Caco-2 (cell line): ENCODE data around the gene TCERG1L. TPM values are rescaled to one million over a fixed set of nuclear protein-coding genes. Genes with fewer than 3 reads are reported as not detected.

Experiments used
- BruUV-seq: library from RNA; stranded (reverse); fragments of 400-500 nt; replicated peaks from 2 replicates; lab custom pipeline; 2021; lab: Mats Ljungman, UMichigan
- CTCF ChIA-PET: fragments of 300-600 bp; sonication (Branson Sonifier 250); formaldehyde crosslinking; loops from one replicate; lab custom pipeline; 2022; ENCODE audit warnings: antibody characterized with exemption; lab: Charles Lee
- POLR2A ChIA-PET: fragments of 300-600 bp; sonication (Branson Sonifier 250); formaldehyde crosslinking; loops from one replicate; lab custom pipeline; 2022; ENCODE audit warnings: antibody characterized with exemption; lab: Charles Lee
- DNase-seq, 2 experiments: peaks; one replicate each; pipeline versions ENCODE4 v3.0.0 to v3.0.0-alpha.2; 2020 to 2022
- H3K27me3 ChIP-seq: replicated peaks from 2 replicates; pipeline ENCODE4 v1.6.0; 2011; ENCODE audit warnings: low read length; ENCODE audit not compliant: control insufficient read depth, insufficient read depth
- H3K36me3 ChIP-seq: 2 replicates; pipeline ENCODE4 v1.5.1; 2011; ENCODE audit warnings: low read length; ENCODE audit not compliant: control insufficient read depth, insufficient read depth
- H3K4me1 ChIP-seq: fragments of 250-450 bp; sonication (Bioruptor Pico); 2 replicates; pipeline ENCODE4 v1.5.1; 2020; ENCODE audit warnings: mild to moderate bottlenecking
- H3K4me3 ChIP-seq: 2 replicates; pipeline ENCODE4 v1.5.1; 2011; ENCODE audit warnings: low read depth, mild to moderate bottlenecking, control low read depth, low read length
- H3K9me3 ChIP-seq: fragments of 250-450 bp; sonication (Bioruptor Pico); 2 replicates; pipeline ENCODE4 v1.5.1; 2020; ENCODE audit warnings: mild to moderate bottlenecking, moderate library complexity
- H3K27ac Mint-ChIP-seq: one replicate; pipeline ENCODE4 v1.8.0; 2022; ENCODE audit warnings: mixed read lengths; ENCODE audit not compliant: unreplicated experiment
- H3K27me3 Mint-ChIP-seq: one replicate; pipeline ENCODE4 v1.8.0; 2022; ENCODE audit warnings: mixed read lengths; ENCODE audit not compliant: insufficient read depth, unreplicated experiment
- H3K36me3 Mint-ChIP-seq: one replicate; pipeline ENCODE4 v1.8.0; 2022; ENCODE audit warnings: mild to moderate bottlenecking, mixed read lengths; ENCODE audit not compliant: insufficient read depth, unreplicated experiment
- H3K4me1 Mint-ChIP-seq: one replicate; pipeline ENCODE4 v1.8.0; 2022; ENCODE audit warnings: low read depth, mixed read lengths; ENCODE audit not compliant: unreplicated experiment
- H3K4me3 Mint-ChIP-seq: one replicate; pipeline ENCODE4 v1.8.0; 2022; ENCODE audit warnings: mild to moderate bottlenecking, moderate library complexity, mixed read lengths; ENCODE audit not compliant: unreplicated experiment
- H3K9me3 Mint-ChIP-seq: one replicate; pipeline ENCODE4 v1.8.0; 2022; ENCODE audit warnings: mixed read lengths; ENCODE audit not compliant: unreplicated experiment
- CTCF ChIP-seq, 2 experiments: fragments of 200-600 bp in 1 of 2; IDR thresholded peaks; 1 replicate in 1 of 2; 2 replicates in 1 of 2; pipeline versions ENCODE4 v1.5.1 to v1.8.0; 2011 to 2022; ENCODE audit warnings: antibody characterized with exemption in 1 of 2, control low read depth in 1 of 2, inconsistent platforms in 1 of 2, low read depth in 1 of 2, low read length in 1 of 2, mild to moderate bottlenecking in 1 of 2, moderate library complexity in 1 of 2; ENCODE audit not compliant: insufficient read depth in 1 of 2, severe bottlenecking in 1 of 2, unreplicated experiment in 1 of 2
- intact Hi-C: fragments of 100-400 bp; cut with micrococcal nuclease; formaldehyde crosslinking; loops from one replicate; pipeline ENCODE4 v1.10.0; 2022; ENCODE audit not compliant: unreplicated experiment
- total RNA-seq: library from RNA; stranded (reverse); gene quantifications from 2 replicates; pipeline ENCODE4 v1.2.3, GENCODE V29; 2022

TCERG1L gene
- total RNA-seq, 1 experiment from 2014 or later: not detected

- H3K27me3 ChIP-seq: no peaks in the 10 kb centered on the region
- no TSS peak for BruUV-seq
- no peak for TF ChIP-seq CTCF (IDR thresholded peaks at IDR 0.05; ENCODE audit: insufficient read depth in 1 of 2, low read depth in 1 of 2, low read length in 1 of 2, severe bottlenecking in 1 of 2, unreplicated experiment in 1 of 2)
- H3K36me3 Mint-ChIP-seq: peaks cover 5% of the 10 kb centered on the region
- peaks cover 9% of the 10 kb centered on the region for H3K27me3 Mint-ChIP-seq
- intact Hi-C loops: no loop called here
- no peak for DNase-seq
- no peak overlapping the region for H3K27ac Mint-ChIP-seq
- H3K4me1 ChIP-seq: no peaks in the 10 kb centered on the region
- H3K9me3 ChIP-seq: no peaks in the 10 kb centered on the region
- H3K4me3 Mint-ChIP-seq: no peak overlapping the region
- POLR2A ChIA-PET: no interaction called here
- no peak overlapping the region for H3K4me3 ChIP-seq
- H3K9me3 Mint-ChIP-seq: no peaks in the 10 kb centered on the region
- H3K36me3 ChIP-seq: no peaks in the 10 kb centered on the region
- CTCF ChIA-PET: no interaction called here
- H3K4me1 Mint-ChIP-seq: no peaks in the 10 kb centered on the region
Measured at GRCh38 chr10:131211559-131211958, 100.0 kb downstream of the TCERG1L start.

- intact Hi-C loops: no loop called here
Measured at GRCh38 chr10:131211146-131211545, 100.4 kb downstream of the TCERG1L start.

GRCh38 chr10:131210181-131210580 is 101.3 kb downstream of the TCERG1L start:
- Mint-ChIP-seq H3K36me3 (peaks cover 5% of the 10 kb centered on the region), H3K4me3 (no peak overlapping the region), H3K4me1 (no peaks in the 10 kb centered on the region), H3K27ac (no peak overlapping the region), H3K27me3 (peaks cover 9% of the 10 kb centered on the region), H3K9me3 (no peaks in the 10 kb centered on the region)
- Histone ChIP-seq H3K4me1 (no peaks in the 10 kb centered on the region), H3K4me3 (no peak overlapping the region), H3K9me3 (no peaks in the 10 kb centered on the region), H3K36me3 (no peaks in the 10 kb centered on the region), H3K27me3 (no peaks in the 10 kb centered on the region)
- ChIA-PET POLR2A (no interaction called here), CTCF (no interaction called here)
- no peak for DNase-seq
- intact Hi-C loops: no loop called here
- BruUV-seq: no TSS peak
- TF ChIP-seq CTCF (IDR thresholded peaks at IDR 0.05; ENCODE audit: insufficient read depth in 1 of 2, low read depth in 1 of 2, low read length in 1 of 2, severe bottlenecking in 1 of 2, unreplicated experiment in 1 of 2): no peak

More at GRCh38 chr10:131211146-131211545, 100.4 kb downstream of the TCERG1L start:
- peaks cover 9% of the 10 kb centered on the region for H3K27me3 Mint-ChIP-seq
- no peaks in the 10 kb centered on the region for H3K9me3 Mint-ChIP-seq
- POLR2A ChIA-PET: no interaction called here
- CTCF ChIA-PET: no interaction called here
- TF ChIP-seq CTCF (IDR thresholded peaks at IDR 0.05; ENCODE audit: insufficient read depth in 1 of 2, low read depth in 1 of 2, low read length in 1 of 2, severe bottlenecking in 1 of 2, unreplicated experiment in 1 of 2): no peak
- H3K27ac Mint-ChIP-seq: no peak overlapping the region
- H3K4me3 ChIP-seq: no peak overlapping the region
- H3K9me3 ChIP-seq: no peaks in the 10 kb centered on the region
- no peak overlapping the region for H3K4me3 Mint-ChIP-seq
- H3K36me3 Mint-ChIP-seq: peaks cover 5% of the 10 kb centered on the region
- H3K4me1 ChIP-seq: no peaks in the 10 kb centered on the region
- H3K36me3 ChIP-seq: no peaks in the 10 kb centered on the region
- BruUV-seq: no TSS peak
- no peak for DNase-seq
- H3K4me1 Mint-ChIP-seq: no peaks in the 10 kb centered on the region
- H3K27me3 ChIP-seq: no peaks in the 10 kb centered on the region
